GM18507 (cell line): ENCODE measurements around the gene EIF2B2.
"Not testable (repeated sequence)": the region's sequence is repeated elsewhere in the genome, so short reads cannot be mapped to it uniquely, and the experiment has no call there.

ENCODE experiments used
- DNase-seq: peaks from one replicate; pipeline ENCODE4 v3.0.0; 2011; ENCODE audit warnings: low read depth; ENCODE audit not compliant: insufficient read length; ENCODE audit errors: extremely low spot score
- FAIRE-seq: peaks from 2 replicates; lab custom pipeline; 2011; peaks lifted over from hg19 to GRCh38; lab: Jason Lieb, UNC

Gene EIF2B2

DNA sequence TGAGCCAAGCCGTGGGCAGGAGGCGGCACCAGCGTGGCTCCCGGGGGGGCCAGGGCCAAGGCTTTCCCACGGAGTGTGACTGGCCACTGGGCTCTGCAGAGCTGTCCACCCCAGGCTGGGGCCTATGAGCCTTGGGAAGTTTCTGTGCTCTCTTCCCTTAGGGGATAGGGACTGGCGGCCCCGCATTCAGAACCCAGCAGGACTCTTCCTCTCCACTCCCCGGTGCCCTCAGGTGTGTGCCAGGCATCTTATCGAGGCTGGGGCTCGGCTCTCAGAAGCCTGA is 17.8 kb upstream of the EIF2B2 start:
- FAIRE-seq = no peak
- no peak for DNase-seq

GRCh38 chr14:74985806-74986205 is 16.9 kb upstream of the EIF2B2 start:
- no peak for DNase-seq
- FAIRE-seq = no peak

DNA sequence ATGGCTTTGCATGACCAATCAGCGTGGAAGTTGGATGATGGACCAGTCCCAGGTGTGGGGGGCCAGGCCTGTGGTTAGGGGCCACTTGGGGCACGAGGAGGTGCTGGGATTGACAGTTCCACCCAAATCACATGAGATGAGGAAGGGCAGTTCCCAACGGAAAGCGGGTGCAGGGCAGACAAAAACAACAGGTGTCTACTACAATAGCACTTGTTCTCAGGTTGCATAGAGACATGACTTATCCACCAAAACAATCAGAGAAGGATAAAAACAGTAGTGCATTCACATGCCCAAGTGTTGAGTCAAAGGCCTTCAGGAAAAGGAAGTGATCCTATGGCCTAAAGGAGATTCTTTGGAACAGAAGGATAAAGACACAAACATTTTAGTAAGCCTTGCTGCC is 14.6 kb upstream of the EIF2B2 start:
- DNase-seq = no peak
- no peak for FAIRE-seq

DNA sequence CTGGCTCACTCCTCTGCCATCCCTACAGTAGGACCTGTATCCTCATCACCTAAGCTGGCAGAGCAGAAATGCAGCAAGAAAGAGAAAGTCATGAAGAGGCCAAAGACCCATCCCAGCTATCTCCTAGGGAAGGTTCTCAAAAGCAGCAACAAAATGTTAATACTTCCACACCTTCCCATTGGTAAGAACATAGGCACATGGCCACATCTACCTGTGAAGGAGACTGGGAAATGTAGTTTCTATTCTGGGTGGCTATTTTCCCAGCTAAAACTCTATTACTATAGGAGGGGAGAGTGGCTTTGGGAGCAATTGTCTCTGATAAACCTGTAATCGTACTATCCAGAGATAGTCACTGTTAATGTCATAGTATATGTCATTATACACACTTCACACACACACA is 13.7 kb upstream of the EIF2B2 start:
- no peak for DNase-seq
- FAIRE-seq = no peak

GRCh38 chr14:74994182-74994581 is 8.5 kb upstream of the EIF2B2 start:
- not testable (repeated sequence) for FAIRE-seq, DNase-seq

DNA sequence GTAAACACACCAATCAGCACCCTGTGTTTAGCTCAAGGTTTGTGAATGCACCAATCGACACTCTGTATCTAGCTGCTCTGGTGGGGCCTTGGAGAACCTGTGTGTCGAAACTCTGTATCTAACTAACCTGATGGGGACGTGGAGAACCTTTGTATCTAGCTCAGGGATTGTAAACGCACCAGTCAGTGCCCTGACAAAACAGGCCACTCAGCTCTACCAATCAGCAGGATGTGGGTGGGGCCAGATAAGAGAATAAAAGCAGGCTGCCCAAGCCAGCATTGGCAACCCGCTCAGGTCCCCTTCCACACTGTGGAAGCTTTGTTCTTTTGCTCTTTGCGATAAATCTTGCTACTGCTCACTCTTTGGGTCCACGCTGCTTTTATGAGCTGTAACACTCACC is 6.9 kb upstream of the EIF2B2 start:
- FAIRE-seq, DNase-seq: not testable (repeated sequence)

GRCh38 chr14:75001261-75001660 is 1.5 kb upstream of the EIF2B2 start:
- FAIRE-seq (no peak), DNase-seq (no peak)

- FAIRE-seq (no peak), DNase-seq (no peak)
Measured at GRCh38 chr14:75001899-75002298, 822 bp upstream of the EIF2B2 start.

DNA sequence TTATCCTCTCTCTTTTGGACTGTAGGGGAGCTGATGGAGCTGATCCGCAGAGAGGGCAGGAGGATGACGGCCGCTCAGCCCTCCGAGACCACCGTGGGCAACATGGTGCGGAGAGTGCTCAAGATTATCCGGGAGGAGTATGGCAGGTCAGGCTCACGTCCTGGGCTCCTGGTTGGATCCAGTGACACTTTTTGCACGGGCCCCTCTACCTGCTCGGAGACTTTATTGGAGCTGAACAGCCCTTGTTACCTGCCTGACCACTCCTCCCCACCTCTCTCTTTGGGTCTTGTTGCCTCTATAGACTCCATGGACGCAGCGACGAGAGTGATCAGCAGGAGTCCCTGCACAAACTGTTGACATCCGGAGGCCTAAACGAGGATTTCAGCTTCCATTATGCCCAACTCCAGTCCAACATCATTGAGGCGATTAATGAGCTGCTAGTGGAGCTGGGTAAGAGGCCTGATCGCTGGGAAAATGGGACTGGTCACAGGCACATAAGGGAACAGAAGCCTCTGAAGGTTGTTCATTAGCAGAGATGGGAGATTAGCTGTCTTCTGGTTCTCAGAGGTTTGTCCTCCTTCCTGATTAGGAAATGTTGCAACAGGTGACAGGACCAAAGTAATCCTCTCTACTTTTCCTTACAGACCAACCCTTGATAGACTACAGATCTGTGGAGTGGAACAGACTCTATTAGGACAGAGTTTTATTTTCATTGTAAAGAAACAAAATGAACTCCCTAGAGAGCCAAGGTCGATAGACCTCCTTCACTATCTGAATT is 718 bp downstream of the EIF2B2 start:
- no peak for DNase-seq
- no peak for FAIRE-seq

DNA sequence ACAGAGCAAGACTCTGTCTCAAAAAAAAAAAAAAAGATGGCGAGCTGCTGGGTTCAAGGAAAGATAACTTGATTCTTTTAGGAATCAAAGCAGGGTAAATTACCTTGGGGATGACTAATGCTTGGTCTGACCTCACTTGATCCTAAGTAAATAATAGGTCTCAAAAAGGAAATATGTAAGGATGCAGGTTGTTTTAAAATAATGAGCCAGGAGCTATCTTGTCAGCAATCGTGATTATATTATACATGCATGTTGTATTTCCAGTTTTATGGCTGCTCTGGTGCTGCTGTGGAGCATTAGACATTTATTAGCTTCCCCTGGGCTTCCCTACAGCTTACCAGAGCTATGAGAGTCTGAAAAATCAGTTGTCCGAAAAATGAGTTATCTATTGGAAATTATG is 2.6 kb downstream of the EIF2B2 start:
- DNase-seq (no peak), FAIRE-seq (no peak)

DNA sequence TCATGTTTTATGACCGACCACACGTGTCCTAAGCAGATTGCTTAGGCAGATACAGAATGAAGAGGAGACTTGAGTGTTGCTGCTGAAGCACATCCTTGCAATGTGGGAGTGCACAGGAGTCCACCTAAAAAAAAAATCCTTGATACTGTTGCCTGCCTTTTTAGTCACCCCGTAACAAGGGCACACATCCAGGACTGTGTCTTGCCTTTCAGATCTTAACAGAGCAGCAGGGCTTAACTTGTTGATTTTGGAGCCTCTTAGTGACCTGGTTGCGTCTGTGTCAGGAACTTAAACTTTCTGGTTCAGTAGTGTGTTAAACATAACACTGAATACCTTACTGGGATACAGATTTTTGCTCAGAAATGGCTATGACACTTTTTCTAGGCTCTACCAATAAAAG is 6.5 kb downstream of the EIF2B2 start:
- DNase-seq (no peak), FAIRE-seq (no peak)

DNA sequence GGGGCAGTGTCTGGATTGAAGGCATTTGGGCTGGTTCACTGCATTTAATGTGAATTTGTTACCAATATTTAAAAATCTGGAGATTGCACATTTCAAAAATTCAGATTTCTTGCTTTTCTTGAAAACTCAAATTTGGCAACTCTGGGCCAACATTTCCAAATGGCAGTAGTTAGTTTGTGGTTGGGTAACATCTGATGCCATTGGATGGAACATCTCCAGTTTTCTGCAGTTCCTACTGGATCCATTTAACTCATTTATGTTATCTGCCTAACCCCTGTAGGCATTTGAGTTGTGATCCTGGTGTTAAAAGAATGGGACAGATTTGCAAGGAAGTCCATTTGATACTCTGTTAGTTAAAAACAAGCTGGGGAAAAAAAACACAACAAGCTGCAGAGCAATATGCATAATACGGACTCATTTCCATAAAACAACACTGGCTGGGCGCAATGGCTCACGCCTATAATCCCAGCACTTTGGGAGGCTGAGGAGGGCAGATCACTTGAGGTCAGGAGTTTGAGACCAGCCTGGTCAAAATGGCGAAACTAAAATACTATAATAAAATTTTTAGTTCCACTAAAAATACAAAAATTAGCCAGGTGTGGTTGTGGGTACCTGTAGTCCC is 7.9 kb downstream of the EIF2B2 start:
- no peak for DNase-seq
- FAIRE-seq = no peak

GRCh38 chr14:75011356-75011994 is 8.8 kb downstream of the EIF2B2 start:
- no peak for DNase-seq
- no peak for FAIRE-seq

GRCh38 chr14:75013290-75013689 is 10.6 kb downstream of the EIF2B2 start:
- DNase-seq (no peak), FAIRE-seq (no peak)

DNA sequence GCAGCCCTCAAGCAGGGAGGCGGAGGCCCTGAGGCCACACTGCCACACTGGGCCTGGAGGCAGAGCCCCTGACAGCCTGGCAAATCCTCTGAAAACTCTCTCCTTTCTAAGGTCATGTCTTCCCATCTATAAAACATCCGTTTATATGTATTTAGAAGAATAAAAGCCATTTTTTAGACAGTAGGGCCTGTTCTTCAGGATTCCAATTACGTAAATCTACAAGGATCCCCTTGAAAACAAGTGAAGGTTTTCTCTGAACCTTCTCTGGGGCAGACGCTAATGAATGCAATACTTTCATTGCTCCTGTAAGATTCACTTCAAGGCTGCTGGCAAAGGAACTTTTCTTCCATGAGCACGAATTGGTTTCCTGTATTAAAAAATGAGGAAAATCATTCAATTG is 12.8 kb downstream of the EIF2B2 start:
- DNase-seq = no peak
- no peak for FAIRE-seq

- FAIRE-seq (no peak), DNase-seq (no peak)
Measured at GRCh38 chr14:75016815-75017214, 14.1 kb downstream of the EIF2B2 start.

DNA sequence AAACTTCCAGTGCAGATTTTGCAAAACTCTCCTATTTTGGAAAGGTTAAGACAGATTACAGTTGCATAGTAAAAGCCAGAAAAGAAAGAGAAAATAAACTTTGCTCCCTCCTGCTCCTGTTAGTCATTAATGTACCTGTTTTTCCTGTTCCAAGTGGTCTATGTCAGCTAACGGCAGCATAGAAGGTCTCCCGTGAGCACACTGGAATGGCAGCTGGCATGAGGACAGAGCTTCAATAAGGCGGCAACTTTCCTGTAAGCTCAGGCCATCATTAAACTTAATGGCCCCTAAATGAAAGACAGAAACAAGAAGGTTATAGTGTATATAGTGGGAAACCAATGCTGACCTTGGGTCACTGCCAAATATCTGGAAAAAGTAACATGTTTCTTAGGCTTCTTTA is 16.0 kb downstream of the EIF2B2 start:
- DNase-seq (no peak), FAIRE-seq (no peak)

DNA sequence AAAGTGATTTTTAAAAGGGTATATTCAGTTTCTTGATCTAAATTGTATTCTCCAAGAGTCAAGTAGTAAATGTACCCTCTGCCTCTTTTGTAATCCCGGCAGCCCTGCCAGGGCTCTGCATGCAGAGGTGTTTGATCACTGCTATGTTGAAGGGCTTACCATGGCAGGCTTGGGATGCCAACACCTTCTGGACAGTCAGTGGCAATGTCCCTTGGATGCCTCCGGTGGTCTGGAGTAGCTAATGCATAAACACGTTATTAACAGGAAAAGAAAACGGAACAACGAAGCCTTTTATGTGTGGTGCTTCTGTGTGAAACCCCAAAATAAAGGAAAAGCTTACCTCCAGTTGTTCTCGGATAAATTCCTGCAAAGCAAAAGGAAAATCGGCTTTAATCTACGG is 19.9 kb downstream of the EIF2B2 start:
- FAIRE-seq (peak; percentile 18), DNase-seq (no peak)

DNA sequence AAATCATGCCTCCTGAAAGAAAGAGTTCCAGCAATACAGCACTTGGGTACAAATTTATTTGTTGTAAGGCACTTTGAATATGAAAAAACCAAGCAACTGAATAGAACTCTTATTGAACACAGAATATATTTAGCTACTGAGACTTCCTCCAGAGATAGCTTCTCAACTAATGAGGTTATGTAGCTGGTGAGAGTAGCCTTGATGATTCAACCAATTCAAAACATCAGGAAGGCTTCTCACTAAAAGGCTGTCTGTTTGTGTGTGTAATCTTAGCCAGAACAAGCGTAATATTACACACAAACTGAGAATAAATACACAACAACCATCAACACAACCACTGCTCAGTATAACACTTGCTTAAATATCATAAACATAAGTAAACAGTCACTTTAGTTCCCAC is 20.4 kb downstream of the EIF2B2 start:
- no peak for DNase-seq
- no peak for FAIRE-seq

GRCh38 chr14:75025082-75025481 is 22.4 kb downstream of the EIF2B2 start:
- no peak for DNase-seq
- FAIRE-seq = no peak

GRCh38 chr14:75025876-75026275 is 23.2 kb downstream of the EIF2B2 start:
- FAIRE-seq (no peak), DNase-seq (no peak)
